NCI-H2196 (cell line): ENCODE measurements around the gene C15orf40.
"Not testable (repeated sequence)": the region's sequence is repeated elsewhere in the genome, so short reads cannot be mapped to it uniquely, and the experiment has no call there.

Experiments used
- DNase-seq: peaks from one replicate; lab custom pipeline; 2025; ENCODE audit not compliant: unreplicated experiment; lab: John Stamatoyannopoulos, UW

C15orf40 gene

DNA sequence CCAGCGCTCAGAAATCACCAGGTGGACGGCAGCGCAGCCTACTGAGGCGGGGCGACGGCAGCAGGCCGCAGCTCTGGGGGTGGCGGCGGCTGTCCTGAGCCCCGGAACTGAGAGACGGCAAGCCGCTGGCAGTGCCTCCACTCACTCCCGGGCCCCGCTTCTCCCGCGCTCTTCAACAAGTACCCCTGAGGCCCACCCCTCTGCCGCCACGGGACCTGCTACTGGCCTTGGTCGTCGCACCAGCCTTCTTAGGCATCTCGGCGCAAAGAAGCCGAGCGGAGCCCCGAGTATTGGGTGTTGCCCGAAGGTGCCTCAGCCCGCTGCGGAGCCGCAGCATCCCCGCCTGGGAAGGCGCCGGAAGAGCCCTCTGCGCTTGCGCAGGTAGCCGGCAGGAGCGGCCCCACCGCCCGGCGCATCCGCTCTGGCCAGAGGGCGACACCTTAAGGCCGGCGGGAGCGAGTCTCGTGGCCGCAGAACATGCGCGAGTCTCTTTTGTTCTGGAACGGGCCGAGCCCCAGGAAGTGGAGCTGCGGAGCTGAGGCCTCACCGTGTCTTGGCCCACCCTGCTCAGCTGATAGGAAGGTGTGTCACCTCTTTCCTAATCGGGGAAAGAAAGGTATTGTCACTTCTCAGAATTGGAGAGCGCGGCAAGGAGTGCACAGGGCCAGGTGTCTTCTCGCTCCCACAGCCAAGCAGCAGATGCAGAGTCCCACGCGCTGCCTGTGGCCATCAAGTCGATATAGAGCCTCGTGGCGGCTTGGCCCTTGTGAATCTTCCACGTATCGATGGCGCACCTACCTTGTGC is at the start of gene C15orf40:
Gene C15orf40, minus strand, starts transcription at position 369 of the 805 bp plus-strand sequence. Its CDS starts 32 bp downstream, at position 337.
- peak; percentile 86 for DNase-seq

DNA sequence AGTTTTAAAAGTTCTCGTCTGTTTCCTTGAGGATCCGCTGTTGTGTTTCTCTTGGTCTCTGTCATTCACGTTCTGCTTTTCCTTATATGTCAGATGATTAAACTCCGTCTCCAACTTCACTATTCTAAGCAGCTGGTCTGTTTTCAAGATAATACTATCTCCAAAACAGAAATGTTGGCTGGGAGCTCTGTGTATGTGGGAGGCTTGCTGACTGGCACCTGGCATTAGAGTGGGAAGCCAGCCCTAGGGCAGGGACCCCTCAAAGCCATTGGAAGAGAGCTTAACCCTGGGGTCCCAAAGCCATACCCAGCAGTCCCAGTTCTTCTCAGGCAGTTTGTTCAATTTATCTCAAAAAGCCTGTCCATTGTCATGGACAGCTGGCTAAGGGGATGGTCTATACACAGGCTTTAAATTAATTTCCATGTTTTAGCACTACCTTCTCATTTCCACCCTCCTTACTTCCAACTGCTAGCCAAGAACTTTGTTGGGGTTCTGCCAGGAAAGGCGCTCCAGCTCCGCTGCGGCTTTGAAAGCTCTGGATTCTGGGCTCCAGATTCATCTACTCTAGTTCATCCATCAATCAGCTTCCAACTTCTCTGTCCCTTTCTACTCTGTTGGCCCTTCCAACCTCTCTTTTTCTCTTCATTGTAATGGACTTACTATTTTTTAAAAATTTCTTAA is 46.4 kb upstream of the C15orf40 start:
- DNase-seq = no peak

DNA sequence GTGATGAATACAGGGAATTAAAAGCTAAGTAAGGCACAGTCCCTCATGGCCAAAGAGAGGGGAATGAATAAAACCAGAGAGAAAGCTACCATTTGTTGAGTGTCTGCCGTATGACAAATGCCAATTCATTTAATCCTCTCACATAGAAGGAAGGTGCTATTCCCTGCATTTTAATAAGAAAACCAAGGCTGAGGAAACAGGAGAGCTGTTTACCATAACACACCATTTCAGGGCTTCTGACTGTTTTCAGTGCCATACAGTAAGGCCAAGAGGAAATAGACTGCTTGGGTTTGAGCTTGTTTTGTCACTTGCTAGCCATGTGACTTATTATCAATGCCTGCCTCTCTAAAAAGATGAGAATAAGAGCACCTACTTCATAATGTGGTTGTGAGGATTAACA is 45.6 kb upstream of the C15orf40 start:
- DNase-seq = no peak

DNA sequence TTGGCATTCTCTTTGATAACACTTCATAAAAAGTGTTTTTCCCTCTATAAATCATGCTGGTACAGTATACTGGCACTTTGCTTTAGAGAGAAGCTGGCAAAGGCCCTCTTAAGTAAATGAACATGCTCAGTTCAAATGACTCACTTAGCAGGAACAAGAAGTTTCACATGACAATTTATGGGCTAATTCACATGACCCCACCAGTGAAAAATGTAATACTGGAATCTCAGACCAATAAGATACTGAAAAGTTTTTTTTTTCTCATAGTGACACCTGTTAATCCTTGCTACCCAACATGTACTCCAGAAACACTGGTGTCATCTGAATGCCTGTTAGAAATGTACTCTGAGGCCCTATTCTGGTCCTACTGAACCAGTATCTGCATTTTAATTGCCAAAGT is 41.7 kb upstream of the C15orf40 start:
- no peak for DNase-seq

DNA sequence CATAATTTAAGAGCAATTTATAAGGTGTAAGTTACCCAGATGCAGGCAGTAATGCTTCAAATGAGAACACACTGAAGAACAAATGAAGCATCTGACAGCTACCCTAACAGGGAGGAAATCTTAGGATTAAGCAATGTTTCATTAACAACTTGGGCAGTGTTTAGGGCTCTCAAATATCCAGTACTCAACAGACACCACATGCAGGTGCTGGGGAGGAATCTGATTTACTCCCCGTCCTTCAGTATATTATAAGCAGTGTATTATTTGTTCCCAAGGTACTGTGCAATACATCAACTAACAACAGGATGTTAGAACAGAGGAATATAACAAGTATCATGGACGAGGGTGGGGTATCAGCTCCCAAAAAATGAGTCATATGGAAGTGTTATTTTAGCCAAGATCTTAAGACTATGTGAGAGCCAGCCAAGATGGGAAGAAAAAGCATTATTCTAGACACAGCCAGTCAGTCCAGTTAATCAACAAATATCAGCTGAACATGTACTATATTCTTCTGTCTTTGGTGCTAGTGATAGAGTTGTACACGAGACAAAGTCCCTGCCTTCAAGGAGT is 35.2 kb upstream of the C15orf40 start:
- DNase-seq = no peak

DNA sequence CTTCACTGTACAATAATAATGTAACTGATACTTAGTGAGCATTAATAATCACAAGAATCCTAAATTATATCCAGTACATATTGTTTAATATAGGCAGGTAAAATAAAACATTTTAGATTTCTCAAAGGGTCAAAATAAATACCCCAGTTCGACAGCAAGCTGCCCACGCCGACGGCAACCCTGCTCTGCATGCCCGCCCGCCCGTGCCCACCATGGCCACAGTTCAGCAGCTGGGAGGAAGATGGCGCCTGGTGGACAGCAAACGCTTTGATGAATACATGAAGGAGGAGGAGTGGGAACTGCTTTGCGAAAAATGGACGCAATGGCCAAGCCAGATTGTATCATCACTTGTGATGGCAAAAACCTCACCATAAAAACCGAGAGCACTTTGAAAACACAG is 32.7 kb upstream of the C15orf40 start:
- no peak for DNase-seq

DNA sequence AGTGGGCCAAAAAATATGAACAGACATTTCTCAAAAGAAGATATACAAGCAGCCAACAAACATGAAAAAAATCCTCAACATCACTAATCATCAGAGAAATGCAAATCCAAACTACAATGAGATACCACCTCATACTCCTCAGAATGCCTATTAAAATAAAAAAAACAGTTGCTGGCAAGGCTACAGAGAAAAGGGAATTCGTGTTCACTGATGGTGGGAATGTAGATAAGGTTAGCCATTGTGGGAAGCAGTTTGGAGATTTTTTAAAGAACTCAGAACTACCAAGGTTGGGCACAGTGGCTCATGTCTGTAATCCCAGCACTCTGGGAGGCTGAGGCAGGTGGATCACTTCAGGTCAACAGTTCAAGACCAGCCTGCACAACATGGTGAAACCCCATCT is 27.8 kb upstream of the C15orf40 start:
- no peak for DNase-seq

DNA sequence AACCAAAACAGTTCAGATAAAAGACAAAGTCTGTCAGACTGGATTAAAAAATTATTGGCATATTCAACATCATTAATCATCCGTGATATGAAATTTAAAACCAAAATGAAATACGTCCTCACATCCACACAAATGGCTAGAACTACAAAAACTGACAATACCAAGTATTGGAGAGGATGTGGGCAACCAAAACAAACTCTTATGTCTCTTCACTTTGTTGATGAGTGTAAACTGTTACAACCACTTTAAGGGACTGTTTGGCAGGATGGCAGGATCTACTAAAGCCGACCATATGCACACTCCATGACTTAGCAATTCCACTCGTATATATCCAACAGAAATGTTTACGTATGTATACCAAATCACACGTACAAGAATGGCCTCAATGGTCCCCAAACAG is 24.8 kb upstream of the C15orf40 start:
- DNase-seq = no peak

DNA sequence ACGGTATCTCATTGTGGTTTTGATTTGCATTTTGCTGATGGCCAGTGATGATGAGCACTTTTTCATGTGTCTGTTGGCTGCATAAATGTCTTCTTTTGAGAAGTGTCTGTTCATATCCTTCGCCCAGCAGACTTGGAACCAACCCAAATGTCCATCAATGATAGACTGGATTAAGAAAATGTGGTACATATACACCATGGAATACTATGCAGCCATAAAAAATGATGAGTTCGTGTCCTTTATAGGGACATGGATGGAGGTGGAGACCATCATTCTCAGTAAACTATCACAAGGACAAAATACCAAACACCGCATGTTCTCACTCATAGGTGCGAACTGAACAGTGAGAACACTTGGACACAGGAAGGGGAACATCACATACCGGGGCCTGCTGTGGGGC is 19.8 kb upstream of the C15orf40 start:
- not testable (repeated sequence) for DNase-seq

DNA sequence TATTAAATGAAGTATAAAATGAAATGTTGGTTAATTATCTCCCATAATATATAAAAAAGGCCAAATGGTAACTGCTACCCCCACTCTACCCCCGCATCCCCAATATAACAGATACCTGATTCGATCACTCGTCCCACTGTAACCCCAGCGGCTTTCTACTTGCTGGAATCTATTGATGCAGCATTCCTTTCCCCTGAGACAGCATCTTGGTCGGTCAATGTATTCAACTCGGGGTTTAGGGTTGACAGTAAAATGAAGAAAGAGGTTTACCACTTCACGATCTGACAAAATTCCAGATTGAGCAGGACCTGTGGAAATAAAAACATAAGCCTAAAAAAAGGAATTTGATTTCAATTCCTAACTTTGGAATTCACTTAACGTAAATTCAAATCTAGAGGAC is 18.6 kb upstream of the C15orf40 start:
- no peak for DNase-seq

DNA sequence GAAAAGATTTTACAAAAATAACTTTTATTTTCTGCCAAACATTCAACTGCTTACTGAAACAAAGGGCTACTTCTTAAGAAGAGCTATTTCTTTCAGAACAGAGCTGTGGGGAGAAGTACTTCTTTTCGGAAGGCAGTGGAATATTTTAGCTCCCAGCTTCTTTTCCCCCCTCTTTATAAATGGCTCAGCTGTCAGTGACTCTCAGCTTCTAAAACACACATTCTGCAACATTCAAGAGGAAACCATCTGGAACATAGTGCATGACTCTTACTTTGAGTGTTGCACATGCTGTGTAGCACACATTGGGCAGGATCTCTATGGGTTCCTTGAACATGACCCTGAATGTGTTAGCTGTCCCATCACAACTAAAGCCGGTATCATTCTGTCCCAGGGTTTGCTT is 7.0 kb upstream of the C15orf40 start:
- DNase-seq = no peak

DNA sequence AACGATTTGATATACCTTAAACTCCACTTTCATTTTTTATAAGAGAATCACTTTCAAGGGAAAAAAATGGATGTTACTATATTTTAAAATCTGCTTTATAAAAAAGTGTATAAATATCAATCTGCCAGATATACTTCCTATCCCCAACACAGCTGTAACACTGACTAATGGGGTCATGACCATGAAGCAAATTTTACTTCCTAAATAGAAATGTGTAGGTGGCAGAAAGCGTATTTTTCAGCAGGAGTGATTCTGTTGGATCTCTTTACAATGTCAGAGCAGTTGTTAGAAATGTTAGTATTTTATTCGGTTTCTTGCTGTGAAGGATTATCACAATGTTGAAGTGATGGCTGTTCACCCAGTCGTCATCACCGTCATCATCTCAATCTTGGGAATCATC is 5.5 kb upstream of the C15orf40 start:
- no peak for DNase-seq

DNA sequence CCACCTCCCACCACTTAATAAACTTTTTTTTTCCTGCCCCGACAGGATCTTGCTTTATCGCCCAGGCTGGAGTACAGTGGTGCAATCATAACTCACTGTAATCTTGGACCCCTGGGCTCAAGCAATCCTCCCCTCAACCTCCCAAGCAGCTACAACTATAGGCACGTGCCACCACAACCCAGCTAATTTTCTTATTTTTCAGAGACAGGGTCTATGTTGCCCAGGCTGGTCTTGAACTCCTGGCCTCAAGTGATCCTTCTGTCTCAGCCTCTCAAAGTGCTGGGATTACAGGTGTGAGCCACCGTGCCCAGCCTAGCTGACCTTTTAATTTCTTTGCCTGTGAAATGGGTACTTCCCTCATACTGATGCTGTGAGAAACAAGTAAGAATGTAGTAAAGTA is 3.9 kb upstream of the C15orf40 start:
- DNase-seq = no peak

DNA sequence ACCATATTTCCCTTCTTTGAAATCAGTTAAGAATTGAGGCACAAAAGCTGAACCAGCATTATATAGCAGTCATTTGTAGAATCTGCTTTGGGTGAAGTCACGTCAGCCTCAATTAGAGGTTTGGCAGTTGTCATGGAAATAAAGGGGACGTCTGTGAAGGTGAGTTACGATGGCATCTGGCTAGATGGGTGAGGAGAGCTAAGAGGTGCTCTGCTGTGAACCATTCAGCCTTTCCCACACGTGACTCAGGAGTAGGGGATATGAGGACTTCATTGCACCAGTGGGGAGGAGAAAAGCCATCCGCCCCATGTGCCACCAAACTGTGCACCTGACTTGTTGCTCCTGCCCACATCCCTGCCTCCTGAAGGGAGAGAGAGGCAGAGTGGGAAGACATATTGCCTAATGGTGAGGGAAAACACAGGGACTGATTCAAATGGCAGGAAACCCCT is 2.8 kb upstream of the C15orf40 start:
- no peak for DNase-seq

DNA sequence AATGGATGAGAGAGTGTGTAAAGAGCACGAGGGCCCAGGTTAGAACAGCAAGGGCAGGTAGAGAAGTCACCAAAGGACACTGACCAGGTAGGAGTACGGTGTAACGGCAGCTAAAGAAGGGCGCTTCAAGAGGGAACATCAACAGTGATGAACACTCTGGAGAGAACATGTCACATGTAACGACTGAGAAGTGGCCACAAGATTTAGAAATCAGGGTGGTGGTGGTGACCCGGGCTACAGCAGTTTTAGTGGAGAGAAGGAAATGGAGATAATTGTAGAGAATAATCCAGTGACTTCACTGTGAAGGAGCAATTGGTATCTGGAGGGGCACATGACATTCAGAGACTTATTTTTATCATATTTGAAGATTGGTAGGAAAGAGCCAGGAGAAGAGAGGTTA is 1.2 kb upstream of the C15orf40 start:
- DNase-seq = no peak

DNA sequence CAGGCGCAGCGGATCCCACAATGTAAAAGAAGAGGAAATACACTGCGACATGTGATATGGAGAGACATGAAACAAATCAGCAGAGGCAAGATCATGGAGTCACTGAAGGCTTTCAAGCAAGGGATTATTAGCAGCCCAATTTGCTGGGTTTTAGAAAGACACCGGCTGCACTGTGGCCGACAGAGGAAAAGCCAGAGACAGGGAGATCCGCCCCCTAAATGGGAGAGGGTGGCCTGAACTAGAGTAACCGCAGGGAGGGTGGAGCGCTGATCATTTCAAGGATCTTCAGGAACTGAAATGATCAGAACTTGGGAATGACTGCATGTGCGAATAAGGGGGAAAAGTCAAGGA is 612 bp upstream of the C15orf40 start:
- DNase-seq = peak; percentile 6

DNA sequence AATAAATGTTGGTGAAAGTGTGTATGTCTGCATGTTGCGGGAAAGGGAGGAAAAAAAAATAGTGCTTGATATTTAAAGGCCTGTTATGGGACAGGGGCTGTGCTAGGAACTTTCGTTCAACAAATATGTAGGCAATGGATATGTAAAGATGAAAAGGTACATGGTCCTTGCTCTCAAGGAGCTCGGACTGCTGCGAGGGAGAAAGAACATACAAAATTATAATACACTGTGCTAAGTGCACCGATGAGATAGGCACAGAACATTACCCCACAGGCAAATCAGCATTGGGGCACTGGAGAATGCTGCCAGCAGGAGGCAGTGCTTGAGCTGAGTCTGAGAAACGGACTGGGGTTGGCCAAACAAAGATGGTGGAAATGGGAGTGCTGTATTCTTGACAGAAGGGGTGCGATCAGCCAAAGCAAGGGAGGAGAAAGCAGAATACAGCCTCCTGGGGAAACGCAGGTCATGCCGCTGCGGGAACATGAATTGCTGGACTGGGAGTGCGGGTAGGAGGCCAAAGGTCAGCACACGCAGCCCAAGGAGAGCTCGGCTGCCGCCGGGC is 649 bp downstream of the C15orf40 start:
- peak; percentile 46 for DNase-seq

DNA sequence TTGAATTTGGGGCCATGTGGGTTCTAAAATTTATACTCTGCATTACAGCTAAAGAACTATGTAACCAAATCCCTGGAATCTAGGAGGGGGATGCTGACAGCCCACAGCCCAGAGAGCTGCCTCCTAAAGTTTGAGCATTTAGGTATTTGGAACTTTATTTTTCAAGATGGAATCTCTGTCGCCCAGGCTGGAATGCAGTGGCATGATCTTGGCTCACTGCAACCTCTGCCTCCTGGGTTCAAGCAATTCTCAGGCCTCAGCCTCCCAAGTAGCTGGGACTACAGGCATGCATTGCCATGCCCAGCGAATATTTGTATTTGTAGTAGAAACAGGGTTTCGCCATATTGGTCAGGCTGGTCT is 10.8 kb downstream of the C15orf40 start:
- DNase-seq = not testable (repeated sequence)

DNA sequence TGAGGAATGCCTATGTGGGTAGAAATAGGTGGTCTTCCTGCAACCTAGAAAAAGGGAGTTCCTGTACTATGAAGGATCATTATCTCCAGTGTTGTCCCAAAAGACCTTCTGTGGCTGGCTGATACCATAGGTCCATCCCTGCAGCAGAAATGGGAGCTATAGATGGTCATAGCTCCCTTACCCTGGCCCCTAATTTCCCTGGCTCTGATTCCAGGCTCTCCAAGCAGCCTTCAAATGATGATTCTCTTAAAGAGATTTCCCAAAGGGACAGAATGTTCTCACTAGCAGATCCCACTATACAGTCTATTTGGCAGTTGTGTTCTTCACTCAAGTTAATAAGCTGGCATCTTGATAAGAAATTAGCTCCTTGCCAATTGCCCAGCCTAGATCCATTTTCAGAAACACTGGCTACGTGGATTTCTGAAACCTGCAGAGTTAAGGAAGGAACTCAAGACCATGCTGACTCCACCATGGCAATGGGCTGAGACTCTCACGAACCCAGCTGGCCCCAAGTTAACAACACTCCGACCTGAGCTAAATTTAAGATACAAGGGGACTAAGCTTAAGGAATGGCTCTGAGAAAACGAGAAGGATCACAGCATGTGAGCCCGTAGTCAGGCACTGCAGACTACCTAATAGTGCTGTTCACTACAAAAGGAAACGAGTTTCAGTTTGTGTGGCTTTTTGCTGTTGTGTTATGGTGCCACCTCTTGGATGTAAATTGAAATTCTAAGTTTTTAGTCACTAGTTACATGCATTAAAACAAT is 11.4 kb downstream of the C15orf40 start:
- peak; percentile 13 for DNase-seq

DNA sequence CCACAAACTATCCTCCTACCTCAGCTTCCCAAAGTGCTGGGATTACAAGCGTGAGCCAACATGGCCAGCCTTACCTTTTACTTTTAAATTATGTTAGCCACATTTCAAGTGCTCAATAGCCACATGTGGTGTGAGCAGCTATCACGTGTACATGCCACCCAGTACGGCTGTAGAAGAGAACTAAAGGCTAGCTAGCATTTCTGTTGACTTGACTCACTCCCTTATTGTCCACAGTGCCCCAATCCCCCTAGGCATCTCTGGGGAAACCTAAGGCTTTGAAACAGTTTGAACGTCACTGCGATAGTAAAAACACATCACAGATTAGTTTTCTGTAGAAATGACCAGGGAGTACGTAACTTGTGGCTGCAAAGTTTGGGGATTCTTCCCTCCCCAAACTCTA is 12.0 kb downstream of the C15orf40 start:
- no peak for DNase-seq

DNA sequence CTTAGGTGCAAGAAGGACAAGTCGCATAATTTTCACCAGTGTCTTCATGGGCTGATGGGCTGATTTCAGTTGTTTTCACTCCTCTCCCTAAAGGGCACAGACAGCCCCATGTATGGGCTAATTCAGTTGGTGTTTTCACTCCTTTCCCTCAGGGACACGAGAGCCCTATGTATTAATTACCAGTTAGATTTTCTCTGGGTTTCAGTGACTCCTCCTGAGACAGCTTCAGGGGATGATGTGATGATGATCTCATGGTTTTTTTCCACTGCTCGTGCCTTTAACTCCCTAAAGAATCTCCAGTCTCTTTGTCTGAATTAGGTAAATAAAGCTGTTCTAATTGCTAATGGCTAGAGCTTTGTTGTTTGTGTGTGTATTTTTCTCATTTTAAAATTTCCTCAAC is 15.5 kb downstream of the C15orf40 start:
- DNase-seq = no peak
